Activated CD4-positive, alpha-beta T cell treated with anti-CD3 and anti-CD28 coated beads, Interleukin-2, amount 50 U/mL, for 24 hours (primary cell): Measurements from ENCODE around the gene CHD9.

Source experiments
- DNase-seq, 2 donors: peaks; one replicate each; pipeline ENCODE4 v3.0.0-alpha.2; 2020; ENCODE audit warnings: low read depth in 1 of 2, low spot score in 1 of 2

Gene CHD9

GRCh38 chr16:53191413-53191812, 136.6 kb downstream of the CHD9 start:
- no peak for DNase-seq

- no peak for DNase-seq
These were observed 144.1 kb downstream of the CHD9 start for GRCh38 chr16:53198933-53199332.

GRCh38 chr16:53201900-53202299, 147.1 kb downstream of the CHD9 start:
- DNase-seq: no peak

- no peak for DNase-seq
These were observed 147.6 kb downstream of the CHD9 start for GRCh38 chr16:53202398-53202797.

- DNase-seq: no peak
These were observed 153.3 kb downstream of the CHD9 start for GRCh38 chr16:53207810-53208752.

GRCh38 chr16:53209429-53209828, 154.6 kb downstream of the CHD9 start:
- DNase-seq: no peak

GRCh38 chr16:53209877-53210276, 155.1 kb downstream of the CHD9 start:
- DNase-seq: no peak

- no peak for DNase-seq
These were observed 156.5 kb downstream of the CHD9 start for GRCh38 chr16:53211253-53211652.

GRCh38 chr16:53212893-53213223, 158.1 kb downstream of the CHD9 start:
- DNase-seq: no peak

GRCh38 chr16:53213542-53213941, 158.8 kb downstream of the CHD9 start:
- no peak for DNase-seq

GRCh38 chr16:53216798-53217197, 162.0 kb downstream of the CHD9 start:
- no peak for DNase-seq

- DNase-seq: no peak
These were observed 164.6 kb downstream of the CHD9 start for GRCh38 chr16:53219371-53219770.

GRCh38 chr16:53219795-53220454, 165.1 kb downstream of the CHD9 start:
- DNase-seq: no peak

- DNase-seq: no peak
These were observed 165.8 kb downstream of the CHD9 start for GRCh38 chr16:53220585-53220984.

- no peak for DNase-seq
These were observed 170.3 kb downstream of the CHD9 start for GRCh38 chr16:53224951-53225533.

- DNase-seq: no peak
These were observed 178.2 kb downstream of the CHD9 start for GRCh38 chr16:53232826-53233529.

- DNase-seq: no peak
These were observed 180.0 kb downstream of the CHD9 start for GRCh38 chr16:53234836-53235235.

- DNase-seq: no peak
These were observed 181.1 kb downstream of the CHD9 start for GRCh38 chr16:53235851-53236250.

- no peak for DNase-seq
These were observed 194.5 kb downstream of the CHD9 start for GRCh38 chr16:53249331-53249730.

GRCh38 chr16:53257001-53257400, 202.2 kb downstream of the CHD9 start:
- no peak for DNase-seq

GRCh38 chr16:53258809-53259208, 204.0 kb downstream of the CHD9 start:
- no peak for DNase-seq

GRCh38 chr16:53261276-53261675, 206.5 kb downstream of the CHD9 start:
- DNase-seq: no peak
